ENCODE measurements around the gene MISP.

Gene MISP

DNA sequence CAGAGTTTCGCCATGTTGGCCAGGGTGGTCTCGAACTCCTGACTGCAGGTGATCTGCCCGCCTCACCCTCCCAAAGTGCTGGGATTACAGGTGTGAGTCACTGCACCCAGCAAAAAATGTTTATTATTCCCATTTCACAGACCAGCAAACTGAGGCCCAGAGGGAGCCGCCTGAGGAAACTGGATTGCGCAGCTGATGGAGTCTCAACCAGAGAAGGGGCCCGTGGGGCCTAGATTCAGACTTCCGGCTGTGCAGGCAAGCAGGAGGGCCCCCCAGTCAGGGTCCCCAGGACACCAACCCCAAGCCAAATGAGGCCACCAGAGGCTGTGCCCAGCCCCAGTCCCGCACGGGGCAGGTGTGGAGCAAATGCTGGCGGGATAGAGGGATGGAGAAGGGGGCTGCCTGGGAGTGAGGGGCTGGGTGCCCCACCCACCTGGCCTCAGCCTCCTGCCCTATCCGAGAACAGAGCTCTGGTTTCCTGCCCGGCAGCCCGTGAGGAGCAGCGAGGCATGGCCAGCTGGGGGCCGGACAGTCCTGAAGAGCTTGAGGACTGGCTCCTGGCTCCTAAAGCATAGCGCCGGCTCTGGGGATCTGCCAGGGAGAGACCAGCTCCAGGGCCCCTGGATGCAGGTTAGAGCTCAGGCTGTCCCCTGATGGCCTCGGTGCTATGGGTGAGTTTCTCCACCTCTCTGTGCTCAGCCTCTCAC lies 22.0 kb downstream of the MISP start:
- no peak for DNase-seq (ENCODE audit: low spot score)

DNA sequence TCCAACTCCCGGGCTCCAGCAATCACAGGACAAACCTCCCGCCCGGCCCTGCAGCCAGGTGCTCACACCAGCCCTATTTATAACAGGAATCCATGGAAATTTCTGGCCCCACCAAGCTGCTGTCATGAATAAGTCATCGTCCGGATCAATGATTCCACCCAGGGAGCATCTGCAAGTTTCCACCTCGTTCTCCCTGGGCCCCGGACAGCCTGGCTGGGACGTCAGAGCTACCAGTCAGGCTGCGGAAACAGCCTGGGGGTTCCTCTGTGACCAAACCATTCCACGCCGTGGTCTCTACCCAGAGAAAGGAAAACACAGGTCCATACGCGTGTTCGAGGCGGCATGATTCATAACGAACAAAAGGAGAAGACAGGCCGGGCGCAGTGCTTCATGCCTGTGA lies 25.6 kb downstream of the MISP start:
- DNase-seq (ENCODE audit: low spot score), result no peak

DNA sequence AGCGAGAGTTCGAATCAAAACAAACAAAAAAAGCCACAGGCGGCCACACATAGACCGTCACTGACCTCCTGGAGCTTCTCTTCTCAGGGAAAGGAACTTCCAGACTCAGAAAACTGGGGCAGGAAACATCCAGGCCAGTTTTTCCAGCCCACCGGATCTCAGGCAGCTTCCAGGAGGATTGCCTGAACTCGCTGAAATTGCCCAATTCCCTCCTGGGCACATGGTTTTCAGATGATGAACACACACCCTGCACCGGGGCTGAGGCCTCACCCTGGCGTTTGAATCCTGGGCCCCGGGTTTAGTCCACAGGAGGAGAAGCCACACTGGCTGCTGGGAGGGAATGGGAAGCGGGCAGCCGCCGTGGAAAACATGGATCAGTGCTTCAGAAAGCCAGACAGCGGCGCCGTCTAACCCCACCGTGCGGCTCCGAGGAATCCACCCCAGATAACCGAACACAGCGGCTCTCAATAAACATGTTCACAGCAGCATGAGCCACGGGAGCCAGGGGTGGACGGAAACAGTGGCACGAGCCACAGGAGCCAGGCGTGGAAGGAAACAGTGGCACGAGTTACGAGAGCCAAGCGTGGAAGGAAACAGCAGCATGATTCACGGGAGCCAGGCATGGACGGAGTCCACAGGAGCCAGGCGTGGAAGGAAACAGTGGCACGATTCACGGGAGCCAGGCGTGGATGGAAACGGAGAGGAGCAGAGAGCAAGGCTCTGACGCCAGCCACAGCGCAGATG lies 28.2 kb downstream of the MISP start:
- DNase-seq (ENCODE audit: low spot score), result no peak

DNA sequence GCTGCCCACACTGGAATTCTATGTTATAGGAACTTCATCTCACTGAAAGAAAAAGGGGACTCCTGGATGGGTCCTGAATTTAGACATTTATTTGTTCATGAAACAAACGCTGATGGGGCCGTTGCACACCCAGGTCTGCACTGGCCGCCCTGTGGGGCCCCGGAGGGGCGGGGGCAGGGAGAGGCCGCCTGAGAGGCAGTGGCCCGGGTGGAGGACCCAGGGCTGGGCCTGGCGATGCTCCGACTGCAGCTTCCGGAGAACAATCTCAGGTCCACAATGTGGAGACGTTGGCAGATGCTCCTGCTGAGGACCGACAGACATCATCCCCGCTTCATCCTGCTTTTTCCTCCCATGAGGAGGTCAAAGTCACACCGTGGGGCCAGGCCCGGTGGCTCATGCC lies 30.0 kb downstream of the MISP start:
- DNase-seq (ENCODE audit: low spot score), result no peak

DNA sequence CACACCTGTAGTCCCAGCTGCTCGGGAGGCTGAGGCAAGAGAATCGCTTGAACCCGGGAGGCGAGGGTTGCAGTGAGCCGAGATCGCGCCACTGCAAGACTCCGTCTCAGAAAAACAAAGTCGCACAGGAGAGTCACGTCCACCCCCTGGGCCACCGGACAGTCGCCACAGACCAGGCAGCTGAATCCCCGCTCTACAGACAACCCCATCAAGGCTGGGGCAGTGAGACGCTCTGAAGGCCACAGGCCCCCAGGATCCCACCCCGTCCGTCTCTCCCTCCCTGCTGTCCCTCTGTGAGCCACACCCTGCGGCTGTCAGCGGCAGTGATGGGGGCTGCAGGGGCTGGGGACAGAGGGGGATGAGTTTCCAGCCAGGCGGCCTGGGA lies 30.9 kb downstream of the MISP start:
- no peak for DNase-seq (ENCODE audit: low spot score)

DNA sequence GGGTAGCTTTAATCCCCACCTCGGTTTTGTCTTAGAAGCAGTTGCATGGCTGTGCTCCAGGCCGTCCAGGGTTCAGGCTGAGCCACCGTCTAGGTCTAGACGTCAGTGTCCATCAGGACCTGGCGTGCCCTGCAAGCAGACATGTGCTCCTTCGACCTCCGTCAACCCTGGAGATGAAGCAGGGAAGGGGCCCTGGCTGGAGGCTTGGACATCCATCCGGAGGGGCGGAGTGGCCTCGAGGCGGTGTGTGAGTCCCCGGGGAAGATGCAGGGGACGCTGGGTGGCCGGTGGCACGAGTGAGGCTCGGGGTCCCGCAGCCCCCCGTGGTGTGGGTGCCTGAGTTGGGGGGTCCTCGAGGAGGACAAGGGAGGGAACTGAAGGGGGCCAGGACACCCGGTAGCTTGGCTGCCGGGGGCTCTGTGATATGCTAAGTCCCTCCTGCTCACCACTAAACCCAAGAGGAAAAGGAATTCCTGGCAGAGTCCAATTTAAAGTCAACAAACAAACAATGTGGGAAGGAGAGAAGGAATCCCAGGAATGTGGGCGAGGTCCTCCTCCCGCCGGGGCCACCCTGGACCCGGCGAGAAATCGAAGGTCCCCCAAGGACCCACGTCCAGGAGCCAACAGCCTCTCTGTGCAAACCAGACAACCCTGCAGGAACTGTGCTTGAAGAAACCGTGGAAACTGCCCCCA lies 31.4 kb downstream of the MISP start:
- no peak for DNase-seq (ENCODE audit: low spot score)

DNA sequence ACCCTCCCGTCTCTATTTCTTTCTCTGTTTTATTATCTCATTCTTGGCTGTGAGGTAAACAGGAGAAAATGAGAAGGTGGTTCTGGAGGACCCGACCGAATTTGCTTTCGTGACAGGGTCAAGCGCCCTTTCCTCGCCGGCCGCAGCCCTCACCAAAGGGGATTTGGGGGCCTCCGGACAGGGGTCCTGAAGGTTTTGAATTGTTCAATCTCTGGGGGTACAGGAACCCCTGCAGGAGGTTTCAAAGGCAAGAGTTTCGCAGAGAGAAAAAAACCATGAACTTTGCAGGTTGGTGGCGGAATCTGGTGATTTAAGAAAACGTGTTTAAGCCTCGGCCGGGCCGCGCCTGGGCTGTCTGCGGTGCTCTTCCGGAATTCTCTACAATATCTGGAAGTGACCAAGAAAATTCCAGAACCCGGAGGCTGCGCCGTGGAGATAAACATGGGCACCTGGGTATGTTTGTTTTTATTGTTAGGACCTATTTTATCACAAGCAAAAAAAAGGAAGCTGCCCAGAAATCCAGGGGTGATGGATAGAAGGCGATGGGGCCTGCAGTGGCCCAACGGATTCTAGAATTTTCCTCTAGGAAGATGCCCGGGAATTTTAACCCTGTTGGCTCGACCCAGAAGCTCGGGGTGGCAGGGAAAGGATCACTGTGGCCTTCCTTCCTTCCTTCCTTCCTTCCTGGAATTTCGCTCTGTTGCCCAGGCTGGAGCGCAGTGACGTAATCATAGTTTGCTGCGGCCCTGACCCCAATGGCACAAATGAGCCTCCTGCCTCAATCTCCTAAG lies 32.2 kb downstream of the MISP start:
- no peak for DNase-seq (ENCODE audit: low spot score)

DNA sequence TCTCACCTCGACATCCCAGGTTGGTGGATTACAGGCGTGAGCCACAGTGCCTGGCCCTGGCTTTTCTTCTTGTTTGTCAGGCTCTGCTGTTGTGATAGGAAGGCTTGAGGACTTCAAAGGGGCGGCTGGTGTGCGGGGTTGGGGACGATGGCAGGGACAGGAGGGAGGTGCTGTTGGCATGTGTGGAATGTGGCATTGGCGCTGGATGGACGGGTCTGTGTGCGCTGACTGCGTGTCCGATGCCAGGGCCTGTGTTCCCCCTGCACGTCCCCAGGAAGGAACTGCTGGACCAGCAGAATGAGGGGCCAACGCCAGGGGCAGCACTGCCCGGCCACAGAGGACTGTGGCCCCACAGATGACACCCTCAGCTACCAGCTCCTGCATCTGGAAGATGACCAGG lies 33.6 kb downstream of the MISP start:
- no peak for DNase-seq (ENCODE audit: low spot score)

DNA sequence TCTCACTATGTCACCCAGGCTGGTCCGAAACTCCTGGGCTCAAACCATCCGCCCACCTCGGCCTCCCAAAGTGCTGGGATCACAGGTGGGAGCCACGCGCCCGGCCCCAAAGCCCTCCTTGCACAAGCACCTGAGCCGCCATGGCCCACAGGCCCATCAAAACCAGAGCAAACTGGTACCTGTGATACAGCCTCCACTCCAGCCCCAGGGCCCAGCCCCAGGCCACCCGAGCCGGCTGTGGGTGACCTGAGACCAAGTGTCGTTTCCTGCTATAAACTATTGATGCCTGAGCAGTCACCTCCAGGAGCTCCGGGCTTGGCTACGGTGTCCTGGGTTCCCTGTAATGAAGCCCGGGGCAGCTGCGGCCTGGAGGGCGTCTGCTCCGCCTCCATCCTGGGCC lies 36.6 kb downstream of the MISP start:
- no peak for DNase-seq (ENCODE audit: low spot score)

DNA sequence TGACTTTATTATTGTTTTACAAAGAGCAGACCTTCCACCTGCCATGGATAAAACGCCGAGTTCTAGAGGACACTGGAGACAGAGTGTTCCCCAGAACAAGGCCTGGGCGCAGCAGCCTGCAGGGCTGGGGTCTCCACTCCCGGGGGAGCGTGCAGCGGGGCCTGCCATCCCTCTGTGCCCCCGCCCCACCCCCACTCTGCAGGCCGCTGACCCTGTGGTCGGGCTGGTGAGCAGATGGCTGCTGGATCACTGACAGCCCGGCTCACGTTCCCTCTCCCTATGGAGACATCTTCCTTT lies 37.7 kb downstream of the MISP start:
- no peak for DNase-seq (ENCODE audit: low spot score)

DNA sequence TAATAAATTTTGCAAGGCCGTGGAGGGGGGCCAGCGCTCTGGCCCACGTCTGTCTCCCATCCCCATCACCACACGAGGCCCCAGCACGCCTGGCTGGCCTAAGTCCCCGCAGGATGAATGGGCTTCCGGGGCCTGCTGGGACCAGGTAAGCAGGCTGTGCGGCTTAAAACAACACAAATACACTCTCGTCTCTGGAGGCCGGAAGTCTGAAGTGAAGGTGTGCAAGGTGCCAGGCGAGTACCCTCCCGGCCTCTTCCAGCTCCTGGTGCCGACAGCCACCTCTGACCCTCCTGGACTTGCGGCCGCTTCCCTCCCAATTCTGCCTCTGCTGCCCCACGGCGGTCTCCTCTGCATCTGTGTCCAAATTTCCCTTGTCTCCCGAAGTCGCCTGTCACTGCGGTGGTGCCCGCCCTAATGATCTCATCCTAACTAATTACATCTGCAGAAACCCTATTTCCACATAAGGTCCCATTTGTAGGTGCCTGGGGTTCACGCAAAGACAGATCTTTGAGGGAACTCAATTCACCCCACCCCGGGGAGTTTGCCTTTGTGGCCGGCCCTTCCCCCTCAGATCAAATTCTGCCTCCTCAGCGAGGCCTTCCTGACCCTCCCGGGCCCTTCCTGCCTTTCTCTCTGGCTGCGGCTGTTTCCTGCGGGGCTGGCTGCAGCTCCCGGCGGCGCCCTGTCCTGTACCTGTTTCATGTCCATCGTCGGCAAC lies 38.2 kb downstream of the MISP start:
- DNase-seq (ENCODE audit: low spot score), result no peak

DNA sequence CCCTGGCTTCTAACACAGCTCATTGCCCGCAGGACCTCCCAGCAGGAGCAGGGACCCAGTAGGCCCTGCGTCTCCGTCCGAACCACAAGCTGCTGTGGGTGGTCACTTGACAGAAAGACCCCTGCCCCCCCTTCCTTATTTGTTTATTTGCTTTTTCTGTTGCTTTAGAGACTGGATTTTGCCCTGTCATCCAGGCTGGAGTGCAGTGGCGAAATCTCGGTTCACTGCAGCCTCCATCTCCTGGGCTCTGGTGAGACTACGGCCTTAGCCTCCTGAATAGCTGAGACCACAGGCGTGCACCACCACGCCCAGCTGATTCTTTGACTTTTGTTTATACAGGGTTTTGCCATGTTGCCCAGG lies 38.8 kb downstream of the MISP start:
- DNase-seq (ENCODE audit: low spot score), result no peak

DNA sequence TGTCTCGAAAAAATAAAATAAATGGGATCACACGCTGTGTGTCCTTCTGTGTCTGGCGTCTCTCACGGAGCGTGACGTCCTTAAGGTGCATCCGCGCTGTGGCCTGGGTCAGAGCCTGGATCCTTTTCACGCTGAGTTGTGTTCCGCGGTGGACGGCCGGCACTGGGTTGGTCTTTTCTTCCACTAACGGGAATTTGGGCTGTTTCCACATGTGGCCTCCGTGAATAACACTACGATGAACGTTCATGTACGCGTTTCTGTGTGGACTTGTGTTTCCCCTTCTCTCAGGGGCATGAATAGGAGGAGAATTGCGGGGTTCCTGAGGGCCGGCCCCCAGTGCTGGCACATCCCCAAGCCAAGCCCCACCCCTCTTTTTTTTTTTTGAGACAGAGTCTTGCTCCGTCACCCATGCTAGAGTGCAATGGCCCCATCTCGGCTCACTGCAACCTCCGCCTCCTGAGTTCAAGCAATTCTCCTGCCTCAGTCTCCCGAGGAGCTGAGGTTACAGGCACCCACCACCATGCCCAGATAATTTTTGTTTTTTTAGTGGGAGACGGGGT lies 40.2 kb downstream of the MISP start:
- DNase-seq (ENCODE audit: low spot score), result no peak

DNA sequence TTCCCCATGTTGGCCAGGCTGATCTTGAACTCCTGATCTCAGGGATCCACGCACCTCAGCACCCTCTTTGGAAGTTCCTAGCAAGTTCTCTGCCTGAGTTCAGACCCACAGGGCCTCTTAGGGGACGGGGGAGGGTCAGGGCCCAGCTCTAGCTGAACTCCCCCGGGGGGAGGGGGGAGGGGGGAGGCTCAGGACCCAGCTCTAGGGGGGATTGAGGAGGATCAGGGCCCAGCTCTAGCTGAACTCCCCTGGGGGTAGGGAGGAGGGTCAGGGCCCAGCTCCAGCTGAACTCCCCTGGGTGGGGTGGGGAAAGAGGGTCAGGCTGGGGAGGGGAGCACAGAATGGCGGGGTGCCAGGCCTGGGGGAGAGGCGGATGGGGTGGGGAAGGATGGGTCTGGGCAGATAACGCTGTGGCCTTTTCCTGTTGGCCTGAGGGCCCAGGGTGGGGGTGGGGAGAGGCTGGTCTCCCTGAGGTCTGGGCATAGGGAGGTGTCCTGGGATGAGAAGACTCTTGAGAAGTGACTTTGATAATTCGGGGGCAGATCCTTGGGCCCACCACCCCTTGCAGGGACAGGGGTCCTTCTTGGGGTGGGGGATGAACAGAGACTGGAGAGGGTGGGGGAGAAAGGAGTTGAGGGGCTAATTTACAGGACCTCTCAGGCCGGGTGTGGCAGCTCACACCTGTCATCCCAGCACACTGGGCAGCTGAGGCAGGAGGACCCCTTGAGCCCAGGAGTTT lies 40.8 kb downstream of the MISP start:
- DNase-seq (ENCODE audit: low spot score), result no peak

DNA sequence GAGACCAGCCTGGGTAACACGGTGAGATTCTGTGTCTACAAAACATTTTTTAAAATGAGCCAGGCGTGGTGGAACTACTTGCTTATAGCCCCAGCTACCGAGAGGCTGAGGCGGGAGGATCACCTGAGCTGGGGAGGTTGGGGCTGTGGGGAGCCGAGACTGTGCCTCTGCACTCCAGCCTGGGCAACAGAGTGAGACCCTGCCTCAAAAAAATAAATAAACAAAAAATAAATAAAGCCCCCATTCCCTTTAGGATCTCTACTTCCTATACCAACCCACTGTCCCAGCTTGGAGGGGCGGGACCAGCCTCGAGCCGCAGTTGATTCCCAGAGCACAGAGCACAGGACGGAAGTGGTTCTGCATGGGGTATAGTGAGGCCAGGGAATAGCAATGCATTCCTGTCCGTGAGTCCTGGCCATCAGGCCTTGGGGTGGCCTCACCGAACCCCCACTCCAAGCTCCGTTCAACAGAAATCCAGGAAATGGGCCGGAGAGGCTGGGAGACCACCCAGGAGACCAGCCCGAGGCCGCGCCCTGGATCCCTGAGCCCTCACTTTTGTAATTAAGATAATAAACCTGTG lies 41.5 kb downstream of the MISP start:
- DNase-seq (ENCODE audit: low spot score), result no peak

DNA sequence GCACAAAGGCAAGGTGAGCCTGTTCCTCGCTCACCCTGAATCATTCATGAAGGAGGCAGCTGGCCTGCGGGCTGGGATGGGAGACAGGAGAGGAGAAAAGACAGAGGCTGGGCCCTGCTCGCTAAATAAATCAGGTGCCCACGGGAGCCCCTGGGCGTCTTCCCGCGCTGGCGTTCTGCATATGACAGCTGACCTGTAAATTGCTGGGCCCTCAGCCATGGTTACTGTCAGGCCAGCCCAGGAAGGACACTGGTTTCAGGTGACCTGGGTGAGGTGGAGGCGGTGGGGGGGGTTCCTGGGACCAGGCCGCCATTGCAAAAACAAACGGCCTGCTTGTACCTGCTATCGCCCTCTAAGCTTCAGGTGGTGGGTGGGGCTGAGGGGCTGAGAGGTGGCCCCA lies 42.9 kb downstream of the MISP start:
- DNase-seq (ENCODE audit: low spot score), result no peak

DNA sequence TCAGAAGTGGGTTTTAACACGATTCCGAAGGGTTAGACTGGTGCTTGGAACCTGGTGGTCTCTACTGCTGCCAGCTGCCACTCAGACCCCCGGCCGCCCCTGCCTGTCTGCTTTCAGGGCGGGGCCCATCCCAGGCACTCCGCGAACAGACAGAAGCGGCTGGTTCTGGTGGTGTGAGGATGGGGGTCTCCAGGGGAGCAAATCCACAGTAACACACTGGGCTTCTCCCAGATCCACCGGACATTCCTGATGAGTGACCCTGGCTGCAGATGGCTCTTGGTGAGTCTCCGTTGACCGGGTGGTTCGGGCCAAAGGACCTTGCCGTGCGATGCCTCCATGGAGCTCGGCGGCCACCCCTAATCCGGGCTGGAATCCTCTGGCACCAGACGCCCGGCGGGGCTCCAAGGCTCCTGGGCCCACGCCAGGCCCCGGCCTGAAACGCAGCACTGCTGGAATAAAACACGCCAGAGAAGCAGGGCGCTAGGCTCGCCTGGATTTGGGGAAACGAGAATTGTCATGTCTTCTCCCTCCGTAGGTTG lies 44.2 kb downstream of the MISP start:
- DNase-seq (ENCODE audit: low spot score), result no peak

DNA sequence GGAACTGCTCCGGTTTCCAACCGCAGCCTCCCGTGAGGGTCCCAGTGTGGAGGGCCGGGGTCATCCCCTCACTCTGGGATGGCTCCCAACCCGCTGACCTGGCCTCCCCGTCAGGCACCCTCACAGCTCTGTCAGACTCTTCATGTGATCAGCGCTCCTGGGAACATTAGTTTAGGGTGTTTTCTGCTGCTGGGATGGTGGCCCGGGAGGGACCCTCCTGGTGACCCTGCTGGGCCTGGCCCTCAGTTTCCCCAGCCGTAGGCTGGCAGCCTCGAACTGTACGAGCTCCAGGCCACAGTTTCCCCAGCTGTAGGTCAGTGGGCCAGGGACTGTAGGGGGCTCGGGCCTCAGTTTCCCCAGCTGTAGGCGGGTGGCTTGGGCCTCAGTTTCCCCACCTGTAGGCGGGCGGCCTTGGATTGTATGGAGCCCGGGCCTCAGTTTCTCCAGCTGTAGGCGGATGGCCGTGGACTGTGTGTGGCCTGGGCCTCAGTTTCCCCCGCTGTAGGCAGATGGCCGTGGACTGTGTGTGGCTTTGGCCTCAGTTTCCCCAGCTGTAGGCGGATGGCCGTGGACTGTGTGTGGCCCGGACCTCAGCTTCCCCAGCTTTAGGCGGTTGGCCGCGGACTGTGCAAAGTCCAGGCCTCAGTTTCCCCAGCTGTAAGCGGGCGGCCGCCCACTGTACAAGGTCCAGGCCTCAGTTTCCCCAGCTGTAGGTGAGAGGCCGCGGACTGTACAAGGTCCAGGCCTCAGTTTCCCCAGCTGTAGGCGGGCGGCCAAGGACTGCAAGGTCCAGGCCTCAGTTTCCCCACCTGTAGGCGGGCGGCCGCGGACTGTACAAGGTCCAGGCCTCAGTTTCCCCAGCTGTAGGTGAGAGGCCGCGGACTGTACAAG lies 45.0 kb downstream of the MISP start:
- DNase-seq (ENCODE audit: low spot score), result no peak

Measured in germinal center (tissue), 1 donor.